Measurements from ENCODE around the gene PNPLA6.
"Not testable (repeated sequence)": the region's sequence is repeated elsewhere in the genome, so short reads cannot be mapped to it uniquely, and the experiment has no call there.

The PNPLA6 gene

DNA sequence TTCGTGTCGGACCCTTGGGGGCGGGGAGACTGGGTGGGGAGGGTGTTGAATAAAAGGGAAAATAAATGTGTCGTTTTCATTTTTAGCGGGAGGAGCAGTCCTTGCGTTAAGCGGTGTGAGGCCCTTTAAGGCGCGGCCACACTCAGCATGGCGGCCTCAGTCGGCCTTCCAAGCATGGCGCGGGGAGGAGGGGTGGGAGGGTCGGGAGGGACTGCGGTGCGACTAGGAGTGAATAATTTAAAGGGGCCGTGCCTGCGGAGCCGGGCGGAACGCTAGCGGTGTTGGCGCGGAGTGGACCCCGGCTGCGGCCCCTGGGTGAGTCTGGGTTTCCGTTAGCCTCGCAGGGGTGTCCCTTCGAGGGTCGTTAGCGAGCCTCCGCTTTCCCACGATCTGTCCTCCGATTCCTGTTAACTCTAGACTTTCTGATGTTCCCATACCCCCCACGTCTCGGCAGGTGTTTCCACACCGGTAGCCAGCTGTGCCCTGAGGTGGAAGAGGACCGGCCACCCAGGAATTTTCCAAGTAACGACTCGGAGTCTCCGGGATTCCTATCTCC, 1.5 kb upstream of the PNPLA6 start:
- TF ChIP-seq POLR2A (IDR thresholded peaks at IDR 0.05; ENCODE audit: low read length) (peak; percentile 33), GATA1 (IDR thresholded peaks at IDR 0.05; ENCODE audit: low read depth, low read length) (no peak)
- peak; percentile 88 to 91 for DNase-seq

GRCh38 chr19:7534531-7535046, 928 bp upstream of the PNPLA6 start:
- TF ChIP-seq GATA1 (IDR thresholded peaks at IDR 0.05; ENCODE audit: low read depth, low read length) (no peak), POLR2A (IDR thresholded peaks at IDR 0.05; ENCODE audit: low read length) (no peak)

DNA sequence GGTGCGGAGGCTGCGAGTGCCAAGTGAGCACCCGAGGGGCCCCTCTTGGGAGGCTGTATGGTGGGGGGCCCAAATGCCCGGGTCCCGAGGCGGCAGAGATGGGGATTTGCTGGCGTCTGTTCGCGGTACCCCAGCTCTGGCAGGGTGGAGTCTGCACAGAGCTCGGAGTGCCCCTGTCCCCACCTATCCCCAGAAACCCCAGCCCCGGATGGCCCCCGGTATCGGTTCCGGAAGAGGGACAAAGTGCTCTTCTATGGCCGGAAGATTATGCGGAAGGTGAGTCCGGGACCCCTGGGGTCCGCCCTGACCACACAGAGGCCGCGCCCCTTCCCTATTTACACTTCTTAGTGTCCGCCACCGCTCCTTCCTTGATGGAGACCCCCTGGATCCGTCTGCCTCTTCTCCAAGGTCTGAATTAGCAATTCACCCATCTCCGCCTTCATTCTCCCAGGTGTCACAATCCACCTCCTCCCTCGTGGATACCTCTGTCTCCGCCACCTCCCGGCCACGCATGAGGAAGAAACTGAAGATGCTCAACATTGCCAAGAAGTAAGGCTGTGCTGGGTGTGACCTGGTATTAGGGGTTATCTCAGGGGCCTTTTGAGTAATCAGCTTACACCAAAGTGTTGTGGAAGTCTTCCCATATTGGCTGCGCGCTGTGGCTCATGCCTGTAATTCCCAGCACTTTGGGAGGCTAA, 630 bp downstream of the PNPLA6 start:
- peak; percentile 78 to 79 for DNase-seq
- TF ChIP-seq GATA1 (IDR thresholded peaks at IDR 0.05; ENCODE audit: low read depth, low read length) (no peak), POLR2A (IDR thresholded peaks at IDR 0.05; ENCODE audit: low read length) (peak; percentile 35)

More at GRCh38 chr19:7534531-7535046, 928 bp upstream of the PNPLA6 start:
- no peak for DNase-seq

DNA sequence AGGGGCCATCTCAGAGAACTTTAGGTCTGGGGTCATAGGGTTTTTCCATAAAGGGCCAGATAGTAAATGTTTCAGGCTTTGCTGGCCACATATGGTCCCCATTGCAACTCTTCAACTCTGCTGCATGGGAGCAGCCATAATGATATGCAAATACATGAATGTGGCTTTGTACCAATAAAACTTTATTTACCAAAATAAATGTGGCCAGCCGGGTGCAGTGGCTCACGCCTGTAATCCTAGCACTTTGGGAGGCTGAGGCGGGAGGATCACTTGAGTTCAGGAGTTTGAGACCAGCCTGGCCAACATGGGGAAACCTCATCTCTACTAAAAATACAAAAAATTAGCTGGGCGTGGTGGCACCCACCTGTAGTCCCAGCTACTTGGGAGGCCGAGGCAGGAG, 3.5 kb downstream of the PNPLA6 start:
- DNase-seq: not testable (repeated sequence)

- DNase-seq: no peak
- TF ChIP-seq POLR2A (IDR thresholded peaks at IDR 0.05; ENCODE audit: low read length): no peak
- TF ChIP-seq GATA1 (IDR thresholded peaks at IDR 0.05; ENCODE audit: low read depth, low read length): no peak
Measured at GRCh38 chr19:7539827-7540425, 4.4 kb downstream of the PNPLA6 start.

DNA sequence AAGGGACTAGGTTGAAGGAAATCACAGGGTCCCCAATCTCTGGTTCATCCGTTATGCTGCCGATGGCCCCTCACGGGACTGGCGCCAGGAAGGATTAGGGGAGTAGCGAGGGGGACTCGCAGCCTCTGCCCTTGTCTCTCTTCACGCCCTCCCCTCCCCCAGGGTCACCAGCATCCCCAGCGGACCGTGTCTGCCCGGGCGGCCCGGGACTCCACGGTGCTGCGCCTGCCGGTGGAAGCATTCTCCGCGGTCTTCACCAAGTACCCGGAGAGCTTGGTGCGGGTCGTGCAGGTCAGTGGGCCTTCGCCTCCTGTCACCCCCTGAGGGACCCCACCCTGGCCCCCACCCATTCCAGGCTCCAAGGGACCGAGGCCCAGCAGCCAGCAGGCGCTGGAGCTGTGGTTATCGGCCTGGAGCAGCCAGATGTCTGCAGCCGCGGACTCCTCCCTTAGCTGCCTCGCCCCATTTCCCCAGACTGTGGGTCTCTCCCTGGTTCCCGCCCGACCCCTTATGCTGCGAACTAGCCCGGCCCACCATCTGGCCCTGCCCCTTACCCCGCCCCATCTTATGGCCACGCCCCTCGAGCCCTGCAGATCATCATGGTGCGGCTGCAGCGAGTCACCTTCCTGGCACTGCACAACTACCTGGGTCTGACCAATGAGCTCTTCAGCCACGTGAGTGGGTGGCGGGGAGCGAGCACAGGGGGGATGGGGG, 5.4 kb downstream of the PNPLA6 start:
- TF ChIP-seq POLR2A (IDR thresholded peaks at IDR 0.05; ENCODE audit: low read length) (no peak), GATA1 (IDR thresholded peaks at IDR 0.05; ENCODE audit: low read depth, low read length) (no peak)
- peak; percentile 95 for DNase-seq

DNA sequence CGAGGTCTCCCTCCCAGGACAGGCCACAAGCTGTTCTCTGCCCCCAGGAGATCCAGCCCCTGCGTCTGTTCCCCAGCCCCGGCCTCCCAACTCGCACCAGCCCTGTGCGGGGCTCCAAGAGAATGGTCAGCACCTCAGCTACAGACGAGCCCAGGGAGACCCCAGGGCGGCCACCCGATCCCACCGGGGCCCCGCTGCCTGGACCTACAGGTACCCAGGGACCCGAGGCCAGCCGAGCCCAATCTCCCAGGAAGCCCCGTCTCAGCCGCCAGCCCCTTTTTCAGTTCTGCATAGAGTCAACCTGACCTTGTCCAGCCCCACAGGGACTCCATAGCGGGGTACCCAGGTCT, 5.9 kb downstream of the PNPLA6 start:
- DNase-seq: no peak
- TF ChIP-seq POLR2A (IDR thresholded peaks at IDR 0.05; ENCODE audit: low read length) (no peak), GATA1 (IDR thresholded peaks at IDR 0.05; ENCODE audit: low read depth, low read length) (no peak)

DNA sequence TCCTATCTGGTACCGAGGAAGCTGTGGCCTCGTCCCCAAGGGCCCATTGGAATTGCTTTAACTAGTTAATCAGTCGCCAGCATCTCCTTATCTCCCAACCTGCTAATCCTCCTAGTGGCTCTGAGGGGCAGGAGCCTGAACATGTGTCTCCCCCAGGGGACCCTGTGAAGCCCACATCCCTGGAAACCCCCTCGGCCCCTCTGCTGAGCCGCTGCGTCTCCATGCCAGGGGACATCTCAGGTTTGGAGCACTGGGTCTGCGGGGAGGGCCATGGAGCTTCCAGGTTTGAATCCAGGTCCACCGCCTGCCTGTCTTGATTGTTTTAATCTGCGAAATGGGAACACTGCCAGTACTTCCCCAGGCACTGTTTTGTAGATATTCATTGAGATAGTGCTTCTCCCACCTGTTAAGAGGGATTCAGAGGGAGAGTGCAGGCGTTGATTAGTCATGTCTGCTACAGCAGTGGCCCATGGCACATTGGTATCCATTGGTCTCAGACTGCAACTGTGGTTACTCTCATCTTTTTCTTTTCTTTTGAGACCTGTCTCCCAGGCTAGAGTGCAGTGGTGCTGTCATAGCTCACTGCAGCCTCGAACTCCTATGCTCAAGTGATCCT, 6.4 kb downstream of the PNPLA6 start:
- no peak for DNase-seq

GRCh38 chr19:7542556-7543348, 7.2 kb downstream of the PNPLA6 start:
- no peak for DNase-seq
- TF ChIP-seq POLR2A (IDR thresholded peaks at IDR 0.05; ENCODE audit: low read length): no peak
- TF ChIP-seq GATA1 (IDR thresholded peaks at IDR 0.05; ENCODE audit: low read depth, low read length): no peak

More for the DNA sequence above, 6.4 kb downstream of the PNPLA6 start:
- TF ChIP-seq POLR2A (IDR thresholded peaks at IDR 0.05; ENCODE audit: low read length) (no peak), GATA1 (IDR thresholded peaks at IDR 0.05; ENCODE audit: low read depth, low read length) (no peak)

- no peak for TF ChIP-seq POLR2A (IDR thresholded peaks at IDR 0.05; ENCODE audit: low read length)
- no peak for TF ChIP-seq GATA1 (IDR thresholded peaks at IDR 0.05; ENCODE audit: low read depth, low read length)
- DNase-seq: peak; percentile 62 to 68
Measured at GRCh38 chr19:7544626-7545025, 9.1 kb downstream of the PNPLA6 start.

GRCh38 chr19:7545300-7545699, 9.8 kb downstream of the PNPLA6 start:
- DNase-seq: no peak
- TF ChIP-seq GATA1 (IDR thresholded peaks at IDR 0.05; ENCODE audit: low read depth, low read length): no peak
- no peak for TF ChIP-seq POLR2A (IDR thresholded peaks at IDR 0.05; ENCODE audit: low read length)

DNA sequence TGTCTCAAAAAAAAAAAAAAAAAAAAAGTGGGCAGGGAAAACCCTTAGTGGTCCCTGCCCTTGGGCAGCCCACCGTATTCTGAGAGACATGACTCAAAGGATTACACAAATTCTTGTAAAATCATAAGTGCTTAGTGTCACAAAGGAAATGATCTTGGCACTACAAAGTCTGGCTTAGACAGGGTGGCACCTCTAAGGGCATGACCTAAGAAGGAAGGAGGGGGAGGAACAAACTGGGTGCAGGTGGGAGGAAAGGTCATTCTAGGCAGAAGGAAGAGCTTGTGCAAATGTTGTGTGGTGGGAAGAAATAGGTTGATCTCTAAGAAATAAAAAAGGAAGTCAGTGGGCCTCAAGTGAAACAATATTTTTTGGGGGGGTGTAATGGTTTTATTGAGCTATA, 10.4 kb downstream of the PNPLA6 start:
- DNase-seq: no peak
- TF ChIP-seq POLR2A (IDR thresholded peaks at IDR 0.05; ENCODE audit: low read length) (no peak), GATA1 (IDR thresholded peaks at IDR 0.05; ENCODE audit: low read depth, low read length) (no peak)

GRCh38 chr19:7547159-7547558, 11.6 kb downstream of the PNPLA6 start:
- DNase-seq: no peak
- no peak for TF ChIP-seq GATA1 (IDR thresholded peaks at IDR 0.05; ENCODE audit: low read depth, low read length)
- no peak for TF ChIP-seq POLR2A (IDR thresholded peaks at IDR 0.05; ENCODE audit: low read length)
